HG03175 (cell line): ENCODE results near the gene IFRD1.
"Not testable (repeated sequence)": the region's sequence is repeated elsewhere in the genome, so short reads cannot be mapped to it uniquely, and the experiment has no call there.

Source experiments
- ATAC-seq: cut with Tn5 transposase; IDR thresholded peaks from one replicate; pipeline ENCODE4 v1.9.1; 2021; ENCODE audit warnings: mild to moderate bottlenecking, moderate library complexity; ENCODE audit not compliant: unreplicated experiment

Gene IFRD1

DNA sequence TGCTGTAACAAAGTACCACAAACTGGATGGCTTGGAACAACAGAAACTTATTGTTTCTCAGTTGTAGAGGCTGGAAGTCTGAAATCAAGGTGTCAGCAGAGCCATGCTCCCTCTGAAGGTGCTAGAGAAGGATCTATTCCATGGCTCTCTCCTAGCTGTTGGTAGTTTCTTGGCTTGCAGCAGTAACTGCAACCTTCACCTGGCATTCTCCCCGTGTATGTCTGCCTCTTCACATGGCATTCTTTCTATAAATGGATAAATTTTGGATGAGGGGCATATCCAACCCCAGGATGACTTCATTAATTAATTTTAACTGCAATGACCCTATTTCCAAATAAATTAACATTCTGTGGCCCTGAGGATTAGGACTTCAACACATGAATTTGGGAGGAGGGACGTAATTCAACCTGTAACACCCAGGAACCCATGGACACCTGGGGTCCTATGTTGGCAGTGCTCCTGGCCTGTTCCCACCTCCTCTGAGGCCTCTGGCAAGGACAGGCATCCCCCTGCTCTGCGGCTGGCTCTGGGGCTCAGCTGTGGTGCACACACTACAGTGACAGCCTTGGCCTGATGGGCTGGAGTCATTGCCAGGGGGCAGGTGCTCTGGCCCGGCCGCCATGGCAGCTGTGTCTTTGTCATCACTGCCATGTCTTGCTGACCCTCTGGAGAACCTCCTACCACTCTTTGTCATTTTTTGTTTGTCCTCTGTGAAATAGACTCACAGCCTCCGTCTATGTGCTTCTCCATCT is 61.4 kb downstream of the IFRD1 start:
- ATAC-seq = no peak

DNA sequence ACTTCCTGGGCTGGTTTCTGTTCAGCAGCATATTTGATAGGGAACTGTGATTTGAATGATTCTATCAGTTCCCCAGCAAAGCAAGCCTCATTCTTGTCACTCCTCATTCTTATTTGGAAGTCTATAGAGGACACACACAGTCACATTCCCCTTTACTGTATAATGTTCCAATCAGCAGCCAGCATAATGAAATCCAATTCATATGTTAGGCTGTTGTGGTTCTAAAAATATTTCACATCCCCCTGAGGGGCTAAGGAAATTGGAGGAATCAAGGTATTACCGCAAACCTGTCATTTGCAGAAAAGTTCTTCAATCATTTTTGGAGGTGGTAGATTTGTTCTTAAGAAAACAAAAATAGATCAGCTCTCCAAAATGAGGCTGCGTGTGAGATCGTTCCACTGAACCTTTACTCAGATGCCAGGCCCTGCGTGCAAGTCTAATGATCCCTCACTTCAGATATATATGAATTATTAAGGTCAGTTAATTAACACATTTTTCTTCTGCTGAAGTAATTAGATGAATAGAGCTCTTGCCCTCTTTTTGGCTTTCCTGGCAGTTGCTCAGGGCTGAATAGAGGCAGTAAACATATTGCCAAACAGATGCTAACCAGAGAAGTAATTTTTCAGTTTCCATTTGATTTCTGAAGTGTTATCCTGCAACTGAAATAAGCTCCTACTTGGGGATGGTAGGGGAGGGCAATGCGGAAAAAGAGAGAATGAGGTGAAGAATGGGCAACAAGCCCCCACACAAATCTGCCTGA is 62.4 kb downstream of the IFRD1 start:
- no peak for ATAC-seq

DNA sequence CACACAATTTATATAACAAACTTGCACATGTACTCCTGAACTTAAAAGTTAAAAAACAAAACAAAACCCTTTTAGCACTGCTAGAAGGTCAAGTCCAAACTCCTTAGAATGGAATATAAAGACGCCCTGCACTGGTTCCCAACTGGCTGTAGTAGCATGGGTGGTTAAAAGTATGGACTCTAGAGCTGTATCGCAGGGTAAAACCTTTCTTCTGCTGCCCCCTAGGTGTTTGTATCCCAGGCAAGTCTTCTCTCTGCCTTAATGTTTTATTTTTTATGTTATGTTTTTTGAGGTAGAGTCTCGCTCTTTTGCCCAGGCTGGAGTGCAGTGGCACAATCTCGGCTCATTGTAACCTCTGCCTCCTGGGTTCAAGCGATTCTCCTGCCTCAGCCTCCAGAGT is 65.7 kb downstream of the IFRD1 start:
- no peak for ATAC-seq

DNA sequence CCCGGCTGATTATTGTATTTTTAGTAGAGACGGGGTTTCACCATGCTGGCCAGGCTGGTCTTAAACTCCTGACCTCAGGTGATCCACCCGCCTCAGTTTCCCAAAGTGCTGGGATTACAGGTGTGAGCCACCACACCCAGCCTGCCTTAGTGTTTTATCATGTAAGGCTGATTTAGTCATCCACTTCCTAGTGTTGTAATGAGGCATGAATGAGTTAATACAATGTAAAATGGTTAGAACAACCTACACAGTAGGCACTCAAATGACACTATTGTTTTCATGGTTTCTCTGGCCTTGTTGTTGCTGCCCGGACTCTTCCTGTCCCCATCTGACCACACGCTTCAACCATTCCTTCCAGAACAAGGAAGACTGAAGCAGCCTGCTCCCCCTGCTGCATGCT is 66.2 kb downstream of the IFRD1 start:
- not testable (repeated sequence) for ATAC-seq

DNA sequence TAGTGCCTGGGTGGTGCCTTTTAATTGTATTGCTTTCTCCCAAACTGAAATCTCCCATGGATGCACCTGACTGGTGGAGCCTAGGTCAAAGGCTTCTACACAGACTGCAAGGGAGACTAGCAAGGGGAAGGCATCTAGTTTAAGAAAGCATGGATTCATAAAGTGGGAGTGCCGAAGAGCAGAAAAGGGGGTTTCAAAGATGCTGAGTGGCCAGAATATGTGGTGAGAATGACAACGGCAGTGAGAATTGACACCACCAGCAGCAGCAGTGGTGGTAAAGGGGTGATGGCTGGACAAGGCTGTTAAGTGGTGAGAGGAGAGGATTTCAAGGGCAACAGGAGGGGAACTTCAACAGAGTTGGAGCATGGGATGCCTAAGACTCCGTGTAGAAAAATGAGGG is 67.2 kb downstream of the IFRD1 start:
- ATAC-seq = no peak

DNA sequence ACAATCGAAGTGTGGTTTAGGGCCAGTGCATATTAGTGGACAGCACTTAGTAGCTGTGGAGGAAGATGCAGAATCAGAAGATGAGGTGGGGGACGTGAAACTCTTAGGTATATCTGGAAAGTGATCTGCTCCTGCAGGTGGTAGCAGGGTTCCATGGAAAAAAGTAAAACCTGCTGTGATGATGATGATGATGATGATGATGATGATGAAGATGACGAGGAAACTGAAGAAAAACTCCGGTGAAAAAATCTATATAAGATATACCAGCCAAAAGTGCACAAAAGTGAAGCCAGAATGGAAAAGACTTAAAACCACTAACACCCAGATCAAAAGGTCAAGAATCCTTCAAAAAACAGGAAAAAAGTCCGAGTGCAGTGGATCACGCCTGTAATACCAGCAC is 70.5 kb downstream of the IFRD1 start:
- no peak for ATAC-seq

DNA sequence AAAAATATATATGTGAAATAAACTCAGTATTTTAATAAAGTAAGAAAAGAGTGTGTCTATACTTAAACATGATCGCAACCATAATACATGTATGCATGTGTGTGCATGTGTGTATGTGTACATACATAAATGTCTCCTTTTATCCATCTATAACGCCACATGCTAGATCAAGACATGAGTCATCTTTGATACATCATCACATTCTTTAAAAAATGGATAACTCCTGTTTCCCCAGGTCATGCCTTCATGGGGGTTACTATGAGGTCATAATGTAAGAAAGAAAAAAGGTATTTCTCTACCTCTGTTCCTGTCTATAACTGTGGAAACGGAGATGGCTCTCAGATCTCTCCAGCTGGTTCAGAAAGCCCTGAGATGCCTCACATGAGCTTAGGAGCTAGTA is 71.7 kb downstream of the IFRD1 start:
- no peak for ATAC-seq

DNA sequence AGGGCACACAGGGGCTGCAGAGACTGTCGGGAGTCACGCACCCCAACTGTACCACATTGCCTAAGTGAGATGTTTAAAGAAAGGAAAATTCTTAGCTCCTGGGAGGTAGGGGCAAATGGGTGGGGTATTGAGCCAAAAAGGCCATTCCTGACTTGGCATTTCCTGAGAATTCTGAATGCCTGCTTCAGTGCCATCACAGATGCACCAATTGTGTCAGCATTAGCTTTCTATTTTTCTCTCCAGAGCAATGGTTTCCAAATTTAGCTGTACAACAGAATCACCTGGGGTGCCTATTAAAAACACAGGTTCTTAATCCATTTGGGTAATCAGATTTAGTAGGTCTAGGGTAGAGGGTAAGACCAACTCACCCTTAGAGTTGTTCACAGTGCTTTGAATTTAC is 73.6 kb downstream of the IFRD1 start:
- ATAC-seq = no peak
